HepG2 (cell line): ENCODE measurements around the gene ZMIZ1.

ENCODE experiments used
- ATAD3A ChIP-seq: sonication (generic); formaldehyde crosslinking; IDR thresholded peaks from 2 replicates; pipeline ENCODE4 v1.4.0; 2020; ENCODE audit warnings: missing genetic modification reagents
- TF ChIP-seq, protein P1 (sequence below): sonication (generic); formaldehyde crosslinking; conservative IDR thresholded peaks from 2 replicates; pipeline ENCODE4 v1.4.0; 2020; ENCODE audit warnings: mild to moderate bottlenecking, missing genetic modification reagents, moderate library complexity

DNA sequence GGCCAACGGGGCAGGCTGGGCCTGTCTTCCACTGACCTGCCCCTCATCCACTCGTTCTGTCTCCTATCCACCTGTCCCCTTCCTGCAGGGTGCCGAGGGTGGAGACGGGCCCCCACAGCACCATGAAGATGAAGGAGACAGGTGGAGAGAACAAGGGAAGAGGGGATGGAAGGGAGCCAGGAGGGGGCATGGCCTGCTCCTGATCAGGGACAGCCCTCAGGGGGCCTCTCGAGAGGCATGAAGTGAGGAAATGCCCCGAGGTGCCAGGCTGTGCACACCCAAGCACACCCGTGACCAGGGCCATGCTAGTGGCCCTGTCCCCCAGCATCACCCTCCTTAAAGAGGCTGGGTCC lies 111.2 kb downstream of the ZMIZ1 start:
- TF ChIP-seq ATAD3A (CRISPR knock-in tag) = no peak
- TF ChIP-seq, protein P1, sequence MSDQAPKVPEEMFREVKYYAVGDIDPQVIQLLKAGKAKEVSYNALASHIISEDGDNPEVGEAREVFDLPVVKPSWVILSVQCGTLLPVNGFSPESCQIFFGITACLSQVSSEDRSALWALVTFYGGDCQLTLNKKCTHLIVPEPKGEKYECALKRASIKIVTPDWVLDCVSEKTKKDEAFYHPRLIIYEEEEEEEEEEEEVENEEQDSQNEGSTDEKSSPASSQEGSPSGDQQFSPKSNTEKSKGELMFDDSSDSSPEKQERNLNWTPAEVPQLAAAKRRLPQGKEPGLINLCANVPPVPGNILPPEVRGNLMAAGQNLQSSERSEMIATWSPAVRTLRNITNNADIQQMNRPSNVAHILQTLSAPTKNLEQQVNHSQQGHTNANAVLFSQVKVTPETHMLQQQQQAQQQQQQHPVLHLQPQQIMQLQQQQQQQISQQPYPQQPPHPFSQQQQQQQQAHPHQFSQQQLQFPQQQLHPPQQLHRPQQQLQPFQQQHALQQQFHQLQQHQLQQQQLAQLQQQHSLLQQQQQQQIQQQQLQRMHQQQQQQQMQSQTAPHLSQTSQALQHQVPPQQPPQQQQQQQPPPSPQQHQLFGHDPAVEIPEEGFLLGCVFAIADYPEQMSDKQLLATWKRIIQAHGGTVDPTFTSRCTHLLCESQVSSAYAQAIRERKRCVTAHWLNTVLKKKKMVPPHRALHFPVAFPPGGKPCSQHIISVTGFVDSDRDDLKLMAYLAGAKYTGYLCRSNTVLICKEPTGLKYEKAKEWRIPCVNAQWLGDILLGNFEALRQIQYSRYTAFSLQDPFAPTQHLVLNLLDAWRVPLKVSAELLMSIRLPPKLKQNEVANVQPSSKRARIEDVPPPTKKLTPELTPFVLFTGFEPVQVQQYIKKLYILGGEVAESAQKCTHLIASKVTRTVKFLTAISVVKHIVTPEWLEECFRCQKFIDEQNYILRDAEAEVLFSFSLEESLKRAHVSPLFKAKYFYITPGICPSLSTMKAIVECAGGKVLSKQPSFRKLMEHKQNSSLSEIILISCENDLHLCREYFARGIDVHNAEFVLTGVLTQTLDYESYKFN (CRISPR knock-in tag) = no peak
